TTC549 (cell line): ENCODE data around the gene TMEM163.

ENCODE experiments used
- FAIRE-seq: peaks from 2 replicates; lab custom pipeline; 2012; peaks lifted over from hg19 to GRCh38; lab: Jason Lieb, UNC

TMEM163 gene

DNA sequence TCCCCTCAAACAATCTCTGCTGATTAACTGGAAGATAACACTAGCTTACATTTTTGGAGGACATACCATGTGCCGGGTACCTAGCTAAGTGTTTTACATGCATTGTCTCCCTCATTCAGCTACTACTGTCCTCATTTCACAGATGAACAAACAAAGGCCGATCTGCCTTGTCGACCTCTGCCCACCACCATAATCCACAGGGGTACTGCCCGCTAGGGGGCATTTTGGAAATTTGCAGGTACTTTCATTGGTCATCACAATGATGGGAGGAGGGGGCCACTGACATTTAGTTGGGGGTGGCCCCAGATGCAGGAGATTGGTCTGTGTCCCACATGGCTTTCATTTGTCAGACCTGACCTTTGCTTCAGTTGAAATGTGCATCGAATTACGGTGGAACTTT is 3.9 kb upstream of the TMEM163 start:
- FAIRE-seq, result no peak

DNA sequence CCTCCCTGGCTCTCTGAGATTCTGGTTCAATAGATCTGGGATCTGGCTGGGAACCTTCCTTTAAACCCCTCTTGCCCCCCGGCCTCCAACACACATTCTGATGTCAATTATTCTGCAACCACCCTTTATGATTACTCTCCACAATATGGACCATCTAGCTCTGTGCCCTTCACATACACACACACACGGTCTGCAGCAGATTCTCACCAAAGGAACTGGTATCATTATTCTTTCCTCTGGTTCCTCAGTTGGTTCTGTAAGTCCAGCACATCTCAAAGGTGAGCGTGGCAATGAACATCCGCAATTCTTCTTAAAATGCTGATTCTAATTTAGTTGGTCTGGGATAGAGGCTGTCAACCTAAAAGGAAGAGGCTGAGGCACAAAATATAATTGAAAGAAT is 2.8 kb upstream of the TMEM163 start:
- no peak for FAIRE-seq

DNA sequence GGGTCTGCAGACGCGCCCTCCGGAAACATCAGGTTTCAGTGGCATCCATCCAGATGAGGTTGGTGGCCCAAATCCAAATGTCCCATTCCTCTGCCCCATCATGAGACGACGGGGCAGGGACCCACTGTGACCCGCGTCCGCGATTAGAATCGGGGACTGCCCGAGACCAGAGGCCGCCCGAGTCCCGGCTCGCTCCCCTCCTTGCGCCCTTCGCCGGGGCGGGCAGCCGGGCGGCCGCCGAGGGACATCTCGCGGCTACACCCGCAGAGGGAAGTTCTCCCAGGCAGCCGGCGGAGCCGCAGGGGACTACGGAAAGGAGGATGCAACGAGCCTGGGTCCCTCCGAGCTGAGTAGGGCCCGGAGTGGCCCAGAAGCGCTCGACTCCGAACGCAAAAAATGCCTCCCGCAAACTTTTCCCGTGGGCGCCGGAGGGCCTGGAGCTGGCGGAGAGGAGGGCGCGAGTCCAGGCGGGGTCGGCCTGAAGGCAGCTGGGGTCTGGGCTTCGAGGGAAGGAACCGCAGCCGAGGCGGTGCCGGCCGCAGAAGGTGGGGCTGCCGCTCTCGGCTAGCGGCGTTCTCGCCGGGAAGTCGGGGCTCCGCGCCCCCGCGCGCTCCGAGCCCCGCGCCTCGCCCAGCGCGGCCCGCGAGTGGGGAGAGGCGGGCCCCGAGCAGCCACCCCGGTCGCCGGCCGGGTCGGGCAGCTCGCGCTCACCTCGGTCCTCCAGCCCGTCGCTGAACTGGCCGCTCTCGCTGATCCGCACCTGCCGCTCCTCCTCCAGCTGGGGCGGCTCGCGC is 580 bp downstream of the TMEM163 start:
- FAIRE-seq, result no peak

DNA sequence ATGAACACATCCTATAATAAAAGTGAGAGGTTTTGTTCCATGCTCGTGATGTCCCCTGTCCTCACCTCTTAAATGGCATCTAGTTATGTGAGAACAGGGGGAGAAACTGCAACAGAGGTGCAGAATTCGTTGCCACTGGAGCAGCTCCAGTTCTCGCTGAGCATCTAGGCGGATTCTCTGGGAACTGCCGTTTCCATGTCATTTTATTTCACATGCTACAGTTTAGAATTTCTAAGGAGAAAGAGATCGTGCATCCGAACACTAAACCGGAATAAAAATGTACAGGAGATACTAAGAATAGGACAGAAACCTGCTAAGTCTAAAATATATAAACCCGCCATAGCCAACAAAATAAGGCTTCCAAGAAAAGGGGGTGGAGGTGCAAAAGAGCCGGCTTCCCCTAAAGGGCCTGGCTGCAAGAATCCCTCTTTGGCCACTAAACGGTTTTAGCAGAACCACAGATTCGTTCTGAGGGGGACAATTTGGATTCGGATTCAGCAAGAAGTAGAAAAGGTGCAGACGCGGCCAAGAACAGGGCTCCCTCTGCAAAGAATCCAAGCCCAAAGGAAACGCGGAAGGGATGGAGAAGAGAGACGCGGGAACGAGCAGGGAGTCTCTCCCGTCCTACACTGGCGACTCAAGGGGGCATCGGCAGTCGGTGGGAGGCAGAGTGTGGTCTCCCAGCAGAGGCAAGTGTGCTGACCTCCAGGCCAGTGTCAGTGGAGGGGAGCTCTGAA is 1.3 kb downstream of the TMEM163 start:
- no peak for FAIRE-seq

DNA sequence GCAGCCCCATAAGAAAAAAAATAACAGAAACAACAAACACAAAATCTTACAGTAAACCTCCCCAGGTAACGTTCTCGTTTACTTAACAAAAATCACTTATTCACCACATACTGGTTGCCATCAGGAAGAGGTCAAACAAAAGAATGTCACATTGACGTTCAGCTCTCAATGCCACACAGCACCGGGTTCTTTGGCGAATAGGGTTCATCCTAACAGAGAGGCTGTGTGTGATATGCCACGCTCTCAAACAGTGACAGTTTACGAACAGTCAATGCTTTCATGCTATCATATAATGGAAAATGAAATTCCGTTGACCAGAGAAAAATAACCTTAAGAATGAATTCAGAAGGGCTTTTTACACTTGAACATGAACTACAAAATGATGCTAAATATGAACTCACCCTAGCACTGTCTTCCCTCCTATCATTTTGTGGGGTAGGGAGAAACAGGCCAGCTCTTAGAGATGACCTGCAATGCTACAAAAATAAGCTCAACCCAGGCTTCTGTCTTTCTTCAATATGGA is 2.0 kb downstream of the TMEM163 start:
- no peak for FAIRE-seq

DNA sequence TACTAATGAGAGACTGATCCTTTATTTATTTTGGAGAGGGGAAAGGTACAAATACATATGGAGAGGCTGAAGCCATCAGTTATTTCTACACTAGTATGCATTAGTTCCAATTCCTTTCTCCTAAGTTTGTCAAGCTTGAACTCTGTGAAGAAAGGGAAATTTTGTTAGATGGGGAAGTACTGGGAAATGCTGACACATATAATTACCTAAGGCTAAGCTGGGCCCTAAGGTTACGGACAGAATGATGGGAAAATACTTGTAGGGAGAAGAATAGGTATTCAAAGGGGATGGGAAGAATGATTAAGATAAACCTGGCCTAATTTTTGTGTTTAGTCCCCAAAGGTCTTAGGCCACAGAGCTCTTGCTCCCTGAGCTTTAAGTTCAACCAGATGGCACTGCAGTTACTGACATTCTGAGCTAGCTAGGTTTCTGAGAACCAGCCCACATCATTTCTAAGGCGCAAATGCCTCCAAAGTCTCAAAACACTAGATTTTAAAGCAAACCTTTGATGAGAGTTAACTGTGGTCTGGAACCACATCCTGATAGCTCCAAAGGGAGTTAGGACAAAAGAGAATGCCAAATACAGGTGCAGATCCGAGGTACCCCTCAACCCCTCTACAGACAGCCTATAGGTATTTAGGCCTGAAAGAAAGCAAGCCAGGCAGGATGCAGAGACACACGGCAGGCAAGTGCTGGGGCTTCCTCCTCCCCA is 2.7 kb downstream of the TMEM163 start:
- FAIRE-seq, result no peak

DNA sequence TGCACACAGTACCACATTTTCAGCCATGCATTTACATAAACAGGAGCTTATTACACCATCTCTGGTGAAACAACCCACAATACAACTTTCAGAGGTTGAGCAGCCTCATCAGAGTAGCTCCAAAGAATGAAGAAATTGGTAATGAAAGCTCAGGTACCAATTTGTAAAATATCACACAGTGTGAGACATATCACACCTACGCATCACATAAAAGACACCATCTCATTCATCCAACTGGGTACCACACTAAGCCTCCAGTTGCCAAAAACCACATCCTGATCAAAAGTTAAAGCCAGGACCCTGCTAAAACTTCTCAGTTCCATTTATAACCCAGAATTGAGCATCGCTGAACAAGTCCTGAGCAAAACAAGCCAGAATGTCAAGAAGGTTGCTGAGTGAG is 4.6 kb downstream of the TMEM163 start:
- FAIRE-seq, result no peak

DNA sequence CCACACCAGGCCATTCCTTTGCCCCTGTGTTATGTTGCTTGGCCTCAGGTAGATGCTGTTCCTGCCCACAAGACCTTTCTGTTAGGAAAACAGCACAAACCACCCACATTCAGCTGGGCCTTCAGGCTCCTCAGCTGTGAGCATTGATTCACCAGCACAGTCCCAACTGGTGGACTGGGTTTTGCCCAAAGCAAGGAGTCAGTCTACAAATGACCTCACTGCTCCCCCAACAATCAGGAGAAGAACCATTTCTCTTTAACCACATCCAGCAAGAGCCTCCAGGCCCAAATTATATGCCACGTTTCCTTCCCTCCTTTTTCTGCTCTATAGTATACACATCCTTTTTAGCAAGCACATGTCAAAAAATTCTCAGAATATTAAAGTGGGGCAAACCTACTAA is 5.2 kb downstream of the TMEM163 start:
- FAIRE-seq, result no peak

DNA sequence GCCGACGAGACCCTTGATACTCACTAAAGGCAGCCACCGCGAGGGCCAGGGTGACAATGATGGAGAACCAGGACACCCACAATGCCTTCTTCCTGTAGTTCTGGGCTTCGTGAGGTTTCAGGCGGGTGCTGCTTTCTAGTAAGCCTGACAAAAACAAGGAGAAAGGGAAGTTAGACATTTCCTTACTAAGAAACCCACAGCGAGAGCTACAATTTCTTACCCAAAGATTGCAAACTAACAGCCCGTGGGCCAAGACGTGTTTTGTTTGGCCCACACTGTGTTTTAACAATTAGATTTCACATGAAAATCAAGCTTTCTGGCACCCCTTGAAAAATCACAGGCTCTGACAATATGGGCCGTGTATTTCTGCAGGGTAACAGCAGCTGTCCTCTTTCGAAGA is 5.6 kb downstream of the TMEM163 start:
- no peak for FAIRE-seq

DNA sequence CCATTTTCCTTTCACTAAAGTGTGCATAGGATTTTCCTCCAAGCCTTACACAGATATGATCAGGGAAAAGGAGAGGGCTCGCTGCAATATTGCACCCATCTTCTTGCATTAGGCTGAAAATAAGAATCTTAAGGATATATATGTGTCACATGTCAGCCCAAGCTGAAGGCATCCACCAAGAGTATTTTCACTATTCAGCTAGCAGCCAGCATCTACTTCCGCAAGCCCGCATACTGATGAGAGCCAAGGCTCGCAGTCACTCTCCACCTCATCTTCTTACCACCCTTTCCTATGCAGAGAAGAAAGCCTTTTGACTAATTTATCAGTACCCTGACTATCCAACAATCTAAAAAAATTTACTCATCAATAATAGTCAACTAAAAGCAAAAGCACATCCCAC is 6.1 kb downstream of the TMEM163 start:
- FAIRE-seq, result no peak

DNA sequence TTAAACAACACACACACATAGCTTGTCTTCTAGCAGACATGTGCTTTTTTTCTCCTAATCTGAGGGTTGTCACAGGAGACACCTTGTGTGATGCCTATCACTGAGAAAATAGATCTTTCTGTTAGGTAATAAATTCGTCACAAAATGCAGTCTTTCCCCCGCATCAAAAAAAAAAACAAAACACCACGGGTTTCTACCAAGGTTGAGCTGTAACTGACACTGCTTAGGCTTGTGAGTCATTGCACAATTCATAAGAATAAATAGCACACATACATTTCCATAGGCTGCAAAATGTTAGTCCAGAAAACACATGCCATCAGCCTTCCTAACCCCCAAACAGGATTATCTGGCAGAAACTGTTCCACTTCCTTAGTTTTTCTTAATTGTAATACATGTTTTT is 6.5 kb downstream of the TMEM163 start:
- no peak for FAIRE-seq

DNA sequence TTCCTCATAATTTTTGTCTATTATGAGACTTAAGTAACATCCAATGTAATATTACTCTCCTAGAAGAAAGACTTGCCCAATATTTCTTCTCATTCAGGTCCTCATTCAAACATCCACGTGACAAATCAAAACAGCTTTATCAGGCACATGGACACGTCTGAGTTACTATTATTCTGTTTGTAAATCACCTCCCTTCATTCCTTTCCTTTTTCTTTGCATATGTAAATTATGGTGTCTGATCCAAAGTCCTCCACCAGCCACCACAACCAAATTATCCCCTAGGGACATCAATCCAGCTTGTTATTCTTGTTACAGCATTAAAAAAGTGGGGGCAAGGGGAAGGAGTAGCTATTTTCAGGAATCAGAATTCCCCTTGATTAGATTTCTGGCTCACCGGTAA is 7.1 kb downstream of the TMEM163 start:
- FAIRE-seq, result no peak

DNA sequence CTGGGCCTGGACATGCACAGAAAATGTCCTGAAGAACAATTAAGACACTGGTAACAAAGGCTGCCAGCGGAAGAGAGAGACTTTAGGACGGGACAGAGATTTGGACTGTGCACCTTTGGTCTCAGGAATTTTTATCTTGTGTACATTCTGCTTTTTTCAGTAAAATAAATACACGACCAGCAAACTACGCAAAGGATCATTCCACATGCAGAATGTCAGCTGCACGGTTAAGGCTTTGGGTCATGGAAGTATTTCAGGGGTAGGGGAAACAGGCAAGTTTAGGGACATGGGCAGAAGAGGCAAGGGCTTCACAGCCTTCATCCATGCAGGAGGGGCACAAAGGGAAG is 11.5 kb downstream of the TMEM163 start:
- FAIRE-seq, result no peak

DNA sequence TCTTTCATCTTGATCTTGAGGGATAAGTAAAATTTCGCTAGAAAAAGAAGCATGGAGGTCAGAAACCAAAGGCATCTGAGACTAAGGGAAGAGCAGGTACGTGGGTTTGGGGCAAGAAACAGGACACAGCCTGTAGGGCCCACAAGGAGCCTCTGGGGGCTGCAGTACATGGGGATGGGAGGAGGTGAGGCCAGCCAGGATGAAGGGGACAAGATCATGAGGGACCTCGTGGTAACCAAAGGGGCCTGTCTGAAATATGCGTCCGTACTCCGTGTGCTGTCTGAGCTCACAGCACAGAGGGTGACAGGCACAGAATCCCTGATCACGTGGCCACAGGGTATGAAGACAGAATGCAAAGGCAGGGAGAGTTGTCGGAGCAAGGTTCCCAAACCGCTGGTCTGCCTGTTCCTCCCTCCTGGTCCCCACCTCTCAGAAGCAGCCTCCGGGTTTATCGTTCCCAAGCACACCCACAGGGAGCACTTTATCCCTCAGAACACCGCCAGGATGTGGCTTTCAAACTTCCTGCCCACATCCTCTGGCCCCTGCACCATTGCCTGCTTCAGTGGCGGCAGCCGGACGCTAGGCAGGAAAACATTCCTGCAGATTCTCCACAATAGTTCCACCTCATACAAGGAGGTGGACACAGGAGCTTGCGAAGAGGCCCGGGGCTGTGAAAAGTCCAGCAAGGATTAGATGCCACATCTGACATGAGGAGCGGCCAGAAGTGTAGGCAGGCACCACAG is 12.0 kb downstream of the TMEM163 start:
- FAIRE-seq, result no peak

DNA sequence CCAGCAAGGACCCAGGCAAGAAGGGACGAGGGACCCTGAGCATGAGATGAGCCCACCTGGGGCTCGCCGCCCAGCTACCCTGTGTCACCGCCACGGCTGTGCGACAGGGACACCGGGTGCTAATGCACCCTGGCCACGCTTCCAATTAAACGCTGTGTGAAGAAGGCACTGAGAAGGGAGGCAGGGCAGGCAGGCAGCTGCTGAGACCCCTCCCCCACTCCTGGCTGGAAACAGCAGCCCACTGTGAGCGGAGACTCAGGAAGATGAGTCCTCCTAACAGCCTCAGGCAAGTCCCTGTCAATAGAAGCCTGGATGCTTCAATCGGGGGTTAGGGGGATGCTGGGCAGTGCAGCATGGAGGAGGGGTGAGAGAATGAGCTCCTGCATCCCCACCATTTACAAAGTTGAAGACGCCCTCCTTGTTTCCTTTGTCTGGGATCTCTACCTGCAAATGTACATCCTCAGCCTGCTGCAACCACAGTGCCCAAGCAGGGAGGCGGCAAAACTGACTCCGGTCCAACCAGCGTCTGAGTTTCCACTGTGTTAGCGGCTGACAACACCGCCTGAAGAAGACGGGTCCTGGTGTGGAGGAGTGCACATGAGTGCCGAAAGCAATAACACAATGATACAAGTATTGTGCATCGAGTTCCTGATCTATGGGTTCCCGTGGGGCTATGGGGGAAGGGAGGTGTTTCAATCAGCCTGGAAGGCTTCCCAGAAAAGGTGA is 12.8 kb downstream of the TMEM163 start:
- no peak for FAIRE-seq

DNA sequence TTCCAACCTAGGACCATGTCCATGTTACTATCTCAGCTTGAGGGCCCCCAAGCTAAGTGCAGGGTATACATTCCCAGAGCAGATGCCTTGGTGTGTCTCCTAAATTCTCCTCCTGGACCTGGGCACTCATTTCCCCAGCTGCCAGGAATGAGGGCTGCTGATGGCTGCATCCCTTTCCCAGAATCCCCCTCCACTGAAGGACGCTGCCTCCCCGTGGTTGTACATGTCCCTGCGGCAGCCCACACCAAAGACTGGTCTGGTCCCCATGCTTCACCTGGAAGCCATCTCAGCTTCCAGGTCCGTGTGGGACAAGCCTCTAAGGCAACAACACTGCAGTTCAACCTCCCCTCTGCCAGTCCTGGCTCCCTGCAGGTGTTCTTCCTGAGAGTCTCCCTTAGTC is 14.6 kb downstream of the TMEM163 start:
- FAIRE-seq, result no peak

DNA sequence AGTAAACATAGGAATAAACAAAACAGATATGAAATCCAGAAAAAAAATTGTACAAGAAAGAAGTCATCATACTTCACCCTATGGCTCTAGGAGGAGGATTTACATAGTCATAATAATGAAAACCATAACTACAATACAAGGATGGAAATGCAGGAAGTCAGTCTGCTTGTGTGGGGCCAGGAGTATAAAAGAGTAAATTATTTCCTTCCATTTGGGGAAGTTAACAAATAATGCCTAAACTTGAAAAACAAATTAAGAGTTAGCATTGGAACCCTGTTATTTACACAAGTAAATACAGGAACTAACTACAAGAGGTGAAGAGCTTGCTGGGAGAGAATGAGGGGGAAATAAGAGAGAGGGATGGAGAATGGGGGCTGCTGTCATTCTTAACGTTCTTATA is 15.4 kb downstream of the TMEM163 start:
- no peak for FAIRE-seq

DNA sequence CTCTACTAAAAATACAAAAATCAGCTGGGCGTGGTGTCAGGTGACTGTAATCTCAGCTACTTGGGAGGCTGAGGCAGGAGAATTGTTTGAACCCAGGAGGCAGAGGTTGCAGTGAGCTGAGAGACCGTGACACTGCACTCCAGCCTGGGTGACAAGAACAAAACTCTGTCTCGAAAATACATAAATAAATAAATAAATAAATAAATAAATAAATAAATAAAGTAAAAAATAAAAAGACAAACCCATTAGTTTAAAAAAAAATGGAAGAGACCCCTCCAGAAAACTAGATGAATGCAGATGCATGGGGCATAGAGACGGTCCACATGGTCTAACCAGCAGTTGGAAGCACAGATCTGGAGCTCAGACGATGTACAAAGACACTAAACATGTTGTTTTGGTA is 18.1 kb downstream of the TMEM163 start:
- FAIRE-seq, result no peak

DNA sequence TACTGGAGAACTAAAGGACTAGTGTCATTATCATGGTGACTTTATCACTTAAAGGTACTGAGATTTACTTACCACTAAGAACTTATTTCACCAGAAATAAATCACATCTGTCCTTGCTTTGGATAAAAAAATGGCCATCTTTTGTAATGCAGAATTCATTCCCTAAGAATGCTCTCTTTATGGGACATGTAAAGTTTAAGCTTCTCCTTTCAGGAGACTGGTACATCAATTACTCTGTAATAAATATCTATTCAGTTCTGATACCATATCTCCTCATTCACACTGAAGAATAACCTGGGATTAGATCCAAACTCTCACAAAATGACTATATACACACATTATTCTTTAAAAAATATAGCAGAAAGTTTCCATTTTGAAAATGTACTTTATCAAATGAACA is 24.4 kb downstream of the TMEM163 start:
- no peak for FAIRE-seq

DNA sequence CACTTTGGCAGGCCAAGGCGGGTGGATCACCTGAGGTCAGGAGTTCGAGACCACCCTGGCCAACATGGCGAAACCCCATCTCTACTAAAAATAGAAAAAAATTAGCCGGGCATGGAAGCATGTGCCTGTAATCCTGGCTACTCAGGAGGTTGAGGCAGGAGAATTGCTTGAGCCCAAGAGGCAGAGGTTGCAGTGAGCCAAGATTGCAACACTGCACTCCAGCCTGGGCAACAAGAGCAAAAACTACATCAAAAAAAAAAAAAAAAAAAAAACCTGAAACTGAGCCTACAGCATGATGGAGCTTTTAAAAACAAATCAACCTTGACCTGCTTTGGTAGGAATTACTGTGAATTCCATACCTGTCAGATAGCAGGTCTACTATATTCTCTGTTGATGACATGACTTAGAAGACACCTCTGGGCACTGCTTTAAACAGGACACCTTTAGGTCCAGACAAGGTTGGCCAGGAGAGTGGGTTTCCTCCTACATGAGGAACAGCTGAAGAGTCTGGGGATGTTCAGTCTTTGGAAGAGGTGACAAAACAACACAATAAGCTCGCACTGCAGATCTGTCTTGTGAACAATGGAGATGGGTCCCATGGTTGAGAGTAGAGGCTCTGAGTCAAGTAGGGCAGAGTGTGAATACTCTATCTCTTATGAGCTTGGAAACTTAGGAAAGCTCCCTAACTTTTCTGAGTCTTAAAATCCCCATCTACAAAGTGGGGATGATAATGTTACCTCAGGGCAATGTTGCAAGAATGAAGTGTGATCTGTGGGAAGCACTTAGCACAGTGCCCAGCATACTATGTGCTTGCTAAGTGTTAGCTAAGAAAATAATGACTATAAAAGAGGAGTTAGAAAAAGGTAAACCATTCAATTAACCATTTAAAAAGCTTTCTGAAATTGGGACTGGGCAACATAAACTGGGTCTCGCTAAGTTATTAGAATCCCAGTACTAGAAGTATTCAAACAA is 25.2 kb downstream of the TMEM163 start:
- FAIRE-seq, result no peak

DNA sequence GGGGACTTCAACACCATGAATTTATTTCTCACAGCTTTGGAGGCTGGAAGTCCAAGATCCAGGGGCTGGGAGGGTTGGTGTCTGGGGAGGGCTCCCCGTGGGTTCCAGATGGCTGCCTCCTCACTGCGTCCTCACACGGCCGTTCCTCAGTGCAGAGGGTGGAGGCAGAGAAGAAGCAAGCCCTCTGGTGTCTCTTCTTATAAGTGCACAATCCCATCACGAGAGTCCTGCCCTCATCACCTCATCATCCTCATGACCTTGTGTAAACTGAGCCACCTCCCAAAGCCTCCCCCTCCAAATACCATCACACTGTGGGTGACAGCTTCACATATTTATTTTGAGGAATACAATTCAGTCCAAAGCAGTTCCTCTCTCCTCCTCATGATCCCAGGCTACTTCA is 26.3 kb downstream of the TMEM163 start:
- FAIRE-seq, result no peak
